Right cardiac atrium (tissue), 5 donors: Measurements from ENCODE around the gene ACSS1. TPM values are rescaled to one million over a fixed set of nuclear protein-coding genes. Genes with fewer than 3 reads are reported as not detected.

ENCODE experiments used
- ATAC-seq, 2 donors: fragments of 200-7000 bp; cut with Tn5 transposase; one replicate each; pipeline versions ENCODE4 v1.8.0 to v1.9.1; 2020; ENCODE audit warnings: moderate library complexity in 2 of 2, mild to moderate bottlenecking in 1 of 2
- DNase-seq, 3 donors: peaks; one replicate each; pipeline ENCODE4 v3.0.0-alpha.2; 2020
- H3K27ac ChIP-seq: one replicate; pipeline ENCODE4 v1.5.1; 2013; ENCODE audit warnings: mild to moderate bottlenecking, low read length, control low read depth, moderate library complexity
- H3K27me3 ChIP-seq: one replicate; pipeline ENCODE4 v1.6.1; 2013; ENCODE audit not compliant: control insufficient read depth, insufficient read depth
- H3K4me1 ChIP-seq: one replicate; pipeline ENCODE4 v1.6.1; 2013; ENCODE audit warnings: low read length; ENCODE audit not compliant: control insufficient read depth, insufficient read depth
- H3K4me3 ChIP-seq: one replicate; pipeline ENCODE4 v1.5.1; 2013; ENCODE audit warnings: low read length, control low read depth
- H3K9me3 ChIP-seq: one replicate; pipeline ENCODE4 v1.6.1; 2013; ENCODE audit warnings: low read length; ENCODE audit not compliant: control insufficient read depth
- WGBS: extraction: QIAGEN DNeasy Blood & Tissue Kit; methylation state at CpG from one replicate; pipeline ENCODE4 v1.1.7; 2013; 5-methylcytosine and 5-hydroxymethylcytosine counted together
- intact Hi-C, 4 donors: fragments of 100-400 bp; cut with DNase I; formaldehyde crosslinking; loops; one replicate each; pipeline versions ENCODE4 v1.11.0 to v1.14.0; 2022 to 2023
- polyA plus RNA-seq: library from polyadenylated mRNA; stranded (reverse); fragments of 200-250 nt; gene quantifications from one replicate; pipeline ENCODE4 v1.2.3, GENCODE V29; 2013
- total RNA-seq, 4 donors: library from RNA; stranded (reverse); fragmentation: NEBNext Ultra II Directional; extraction: Animal tissue kit (Norgen Biotek cat#: 25700); gene quantifications; one replicate each; pipeline ENCODE4 v1.2.1, GENCODE V29; 2021
- donor health status: healthy with polysubstance abuse.
- donor health status: DM: no; HTN: yes; CAD: no.
- donor health status: DM: no; HTN: no; CAD: no.
- donor health status: DM: no; HTN: yes; CAD: no; lungs with severe emphysema.
- donor health status: DM: yes; HTN: yes; CAD: no.

ACSS1 gene
- total and polyA plus RNA-seq, 5 donors: 14.8 to 61.8 (median 32.5) TPM

DNA sequence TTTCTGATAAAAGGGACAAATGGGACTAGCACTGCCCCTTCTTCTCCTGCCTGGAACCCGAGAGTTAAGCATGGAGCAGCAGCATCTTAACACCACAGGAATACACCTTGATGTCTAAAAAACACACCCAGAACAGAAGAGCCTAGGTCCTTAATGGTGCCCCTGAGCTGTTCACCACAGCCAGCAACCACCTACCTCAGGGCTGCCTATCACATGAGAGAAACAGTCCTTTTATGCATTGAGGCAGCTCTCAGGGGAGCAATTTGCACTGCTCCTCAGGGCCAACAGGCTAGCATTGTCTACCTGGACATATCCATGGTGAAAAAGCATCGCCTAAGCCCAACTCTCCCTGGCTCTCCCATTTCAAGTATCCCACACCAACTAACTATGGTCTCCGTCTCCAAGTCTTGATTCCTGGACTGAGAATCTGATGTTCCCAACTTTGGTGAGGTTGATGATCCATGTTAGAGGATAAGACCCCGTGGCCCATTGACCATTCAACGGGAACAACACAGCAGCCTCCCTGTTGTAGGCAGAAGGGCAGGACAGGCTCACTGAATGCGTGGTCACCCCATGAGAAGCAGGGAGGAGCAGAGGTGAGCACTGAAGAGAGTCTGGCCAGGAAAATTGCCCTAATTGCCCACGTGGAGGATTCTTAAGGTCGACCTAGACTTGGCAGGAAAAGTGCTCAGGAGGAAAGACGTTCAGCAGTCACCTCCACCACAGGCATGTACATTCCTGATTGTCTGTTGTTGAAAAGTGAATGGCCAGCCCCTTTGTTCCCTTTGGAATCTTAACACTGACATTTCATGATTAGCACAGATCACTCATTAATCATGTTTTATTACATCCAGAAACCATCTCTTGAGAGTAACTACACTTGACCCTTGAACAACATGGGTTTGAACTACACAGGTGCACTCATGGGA, 61.2 kb downstream of the ACSS1 start:
- no peak overlapping the region for H3K27ac ChIP-seq
- H3K27me3 ChIP-seq: no peaks in the 10 kb centered on the region
- WGBS: 74% methylated on average over 9 of the region's 9 CpGs
- no peak for ATAC-seq
- no peaks in the 10 kb centered on the region for H3K9me3 ChIP-seq
- intact Hi-C loops: loop anchor here (2.0 to 10.0 kb wide), 4 partner anchors 68 to 408 kb away; partner anchors contain the start of genes ENTPD6 (in 1 of the 4) and GINS1 (in 1 of the 4)
- no peak for DNase-seq
- peaks cover 10% of the 10 kb centered on the region for H3K4me1 ChIP-seq
- no peak overlapping the region for H3K4me3 ChIP-seq

GRCh38 chr20:24995741-24996448, 62.0 kb downstream of the ACSS1 start:
- no peaks in the 10 kb centered on the region for H3K9me3 ChIP-seq
- ATAC-seq: no peak
- H3K27ac ChIP-seq: peak overlapping the region; percentile 53
- WGBS: 75% methylated on average over 9 of the region's 9 CpGs
- intact Hi-C loops: loop anchor here (1.0 to 10.0 kb wide), 6 partner anchors 69 to 409 kb away; partner anchors contain the start of genes ENTPD6 (in 1 of the 4) and GINS1 (in 1 of the 4)
- DNase-seq: no peak
- peaks cover 10% of the 10 kb centered on the region for H3K4me1 ChIP-seq
- H3K4me3 ChIP-seq: no peak overlapping the region
- H3K27me3 ChIP-seq: no peaks in the 10 kb centered on the region

DNA sequence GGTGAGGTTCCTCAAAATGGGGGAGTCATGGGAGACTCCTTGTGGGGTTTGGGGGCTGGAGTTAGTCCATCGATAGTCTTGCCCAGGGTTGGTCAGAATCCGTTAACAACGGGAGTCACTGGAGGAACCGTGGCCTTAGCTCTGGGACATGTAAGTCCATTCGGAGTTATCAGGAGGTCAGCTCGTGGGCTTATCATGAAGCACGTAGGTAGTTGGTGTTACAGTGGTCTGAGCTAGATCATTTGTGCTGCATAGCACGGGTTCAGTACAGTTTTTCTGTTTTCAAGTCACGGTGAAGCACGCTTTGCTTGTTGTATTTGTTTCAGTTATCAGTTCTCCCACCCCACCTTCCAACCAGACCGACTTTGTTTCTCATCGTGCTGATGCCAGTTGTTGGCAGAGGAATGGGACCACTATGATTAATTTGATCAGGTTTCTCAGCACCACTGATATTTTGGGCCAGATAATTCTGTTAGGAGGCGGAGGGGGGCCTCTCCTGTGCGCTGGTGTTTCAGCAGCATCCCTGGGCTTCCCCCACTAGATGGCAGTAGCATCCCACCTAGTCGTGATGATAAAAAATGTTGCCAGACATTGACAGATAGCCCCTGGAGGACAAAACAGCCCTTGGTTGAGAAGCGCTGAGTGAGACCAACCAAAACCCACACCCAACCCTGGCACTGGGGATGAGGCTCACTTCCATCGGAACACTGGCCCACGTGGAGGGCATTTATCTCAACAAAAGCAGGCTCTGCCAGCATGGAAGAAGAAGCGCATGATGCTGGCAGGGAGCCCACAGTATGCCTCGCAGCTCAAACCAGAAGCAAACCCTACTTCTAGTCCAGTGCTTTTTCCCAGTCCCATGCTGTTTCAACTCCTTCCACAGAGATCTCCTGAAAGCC, 63.2 kb downstream of the ACSS1 start:
- Histone ChIP-seq H3K27ac (peak overlapping the region; percentile 57), H3K27me3 (no peaks in the 10 kb centered on the region), H3K4me3 (no peak overlapping the region), H3K9me3 (no peaks in the 10 kb centered on the region), H3K4me1 (peaks cover 10% of the 10 kb centered on the region)
- 34% methylated on average over 20 of the region's 20 CpGs for WGBS
- peak; percentile 64 to 72 for ATAC-seq
- intact Hi-C loops: loop anchor here (1.0 to 10.0 kb wide), 6 partner anchors 71 to 413 kb away; partner anchors contain the start of genes GINS1 (in 2 of the 4) and ENTPD6 (in 1 of the 4)
- DNase-seq: peak; percentile 78 to 92 (median 89)

- ATAC-seq (no peak), DNase-seq (no peak)
- Histone ChIP-seq H3K4me1 (peaks cover 9% of the 10 kb centered on the region), H3K27ac (no peak overlapping the region), H3K9me3 (no peaks in the 10 kb centered on the region), H3K27me3 (no peaks in the 10 kb centered on the region), H3K4me3 (no peak overlapping the region)
- WGBS: 83% methylated on average over 1 of the region's 1 CpG
- intact Hi-C loops: loop anchor here (1.0 to 10.0 kb wide), 5 partner anchors 71 to 413 kb away; partner anchors contain the start of genes GINS1 (in 2 of the 4) and ENTPD6 (in 1 of the 4)
These were observed 63.8 kb downstream of the ACSS1 start for GRCh38 chr20:24994186-24994465.

DNA sequence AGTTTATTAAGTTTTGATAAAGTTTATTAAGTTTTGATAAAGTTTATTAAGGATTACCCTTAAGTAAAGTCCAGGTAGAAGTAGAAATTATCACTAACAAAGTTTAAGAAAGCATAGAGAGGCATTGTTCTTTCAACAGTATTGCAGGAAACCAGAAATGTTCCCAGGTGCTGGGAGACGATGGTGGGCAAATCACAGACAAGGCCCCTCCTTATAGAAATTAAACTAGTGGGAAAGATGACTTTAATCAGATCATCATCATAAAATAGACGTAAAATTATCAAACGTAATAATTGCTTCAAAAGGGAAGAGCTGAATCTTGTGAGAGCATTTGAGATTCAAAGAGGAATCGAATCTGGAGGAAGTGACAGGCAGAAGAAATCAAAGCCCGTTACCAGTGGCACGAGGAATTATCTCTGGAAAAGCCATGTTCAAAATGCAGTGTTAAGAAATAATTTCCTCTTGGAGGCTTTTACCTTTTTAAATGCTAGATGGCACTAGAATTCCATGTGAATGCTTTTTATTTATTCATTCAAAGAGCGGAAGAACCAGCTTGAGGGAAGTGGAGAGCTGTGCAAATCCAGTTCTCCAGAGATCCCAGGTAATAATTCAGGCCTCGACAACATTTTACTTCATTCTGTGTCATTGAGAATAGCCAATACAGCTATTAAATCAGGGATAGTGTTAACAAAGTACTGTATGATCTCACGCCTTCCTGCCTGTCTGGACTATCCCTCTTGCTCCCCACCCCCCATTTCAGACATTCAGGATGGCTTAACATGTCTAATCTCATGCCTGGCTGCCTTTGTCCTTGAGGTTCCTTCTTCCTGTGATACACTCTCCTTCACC, 64.4 kb downstream of the ACSS1 start:
- H3K9me3 ChIP-seq: no peaks in the 10 kb centered on the region
- H3K27ac ChIP-seq: no peak overlapping the region
- peaks cover 7% of the 10 kb centered on the region for H3K4me1 ChIP-seq
- WGBS: 29% methylated on average over 9 of the region's 9 CpGs
- H3K27me3 ChIP-seq: no peaks in the 10 kb centered on the region
- no peak for ATAC-seq
- intact Hi-C loops: loop anchor here (1.0 to 10.0 kb wide), 5 partner anchors 72 to 414 kb away; partner anchors contain the start of genes GINS1 (in 2 of the 4) and ENTPD6 (in 1 of the 4)
- H3K4me3 ChIP-seq: peak overlapping the region; percentile 76
- DNase-seq: no peak

DNA sequence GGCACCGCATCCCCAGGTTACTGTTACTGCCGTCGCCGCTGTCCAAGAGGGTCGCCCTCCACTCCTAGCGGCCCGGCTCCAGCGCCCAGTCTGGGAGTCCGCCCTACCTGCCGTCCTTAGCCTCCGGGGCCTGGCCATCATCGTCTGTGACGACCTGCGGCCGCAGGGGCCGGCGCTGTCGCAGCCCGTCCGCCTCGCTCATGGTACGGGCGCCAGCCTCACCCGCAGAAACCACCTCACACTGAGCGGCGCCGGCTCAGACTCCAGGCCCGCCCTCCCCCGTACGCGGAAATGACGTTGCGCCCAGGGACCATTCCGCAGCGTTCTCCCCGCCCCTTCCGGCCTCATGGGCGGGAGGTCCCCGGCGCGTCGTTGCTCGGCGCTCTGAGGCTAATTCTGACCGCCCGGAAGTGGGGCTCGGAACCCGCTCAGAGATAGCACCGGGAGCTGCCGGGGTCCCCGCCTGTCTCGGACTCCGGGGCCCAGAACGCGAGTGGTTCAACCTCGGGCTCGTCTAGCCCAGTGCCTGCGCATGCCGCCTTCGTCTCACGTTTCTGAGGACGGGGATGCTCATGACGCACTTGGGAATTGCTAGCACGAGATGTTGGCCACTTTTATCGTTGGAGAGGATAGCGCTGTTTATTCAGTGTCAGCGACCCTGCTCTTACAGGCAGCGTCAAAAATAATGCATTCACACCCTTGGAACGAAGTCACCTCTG, 65.3 kb downstream of the ACSS1 start, which contains the start of gene APMAP:
TSS of gene APMAP (minus strand) at position 265 of the 719 bp plus-strand sequence. CDS start at position 202, 63 bp downstream.
- Histone ChIP-seq H3K27ac (peak within 1 kb of the TSS; percentile 98), H3K4me1 (no peaks in the 10 kb centered on the region), H3K9me3 (no peaks in the 10 kb centered on the region), H3K27me3 (no peaks in the 10 kb centered on the region), H3K4me3 (peak within 1 kb of the TSS; percentile 76)
- ATAC-seq: peak; percentile 97 to 98
- DNase-seq: peak; percentile 97 to 99 (median 98)
- whole genome bisulfite sequencing: under 1% methylated on average over 69 of the region's 69 CpGs
- intact Hi-C loops: loop anchor here in 3 of 4 donors (5.0 to 10.0 kb wide), 3 partner anchors 202 to 415 kb away; partner anchors contain the start of genes GINS1 (in 2 of the 3) and ENTPD6 (in 1 of the 3)

- ATAC-seq: peak; percentile 22 to 45
These were observed 65.9 kb downstream of the ACSS1 start for GRCh38 chr20:24991897-24992486.

GRCh38 chr20:24990810-24991252, 67.1 kb downstream of the ACSS1 start:
- no peaks in the 10 kb centered on the region for H3K4me1 ChIP-seq
- 90% methylated on average over 2 of the region's 2 CpGs for WGBS
- H3K27me3 ChIP-seq: no peaks in the 10 kb centered on the region
- H3K9me3 ChIP-seq: no peaks in the 10 kb centered on the region
- no peak overlapping the region for H3K27ac ChIP-seq
- intact Hi-C loops: loop anchor here in 3 of 4 donors (5.0 to 10.0 kb wide), 3 partner anchors 204 to 416 kb away; partner anchors contain the start of genes GINS1 (in 2 of the 3) and ENTPD6 (in 1 of the 3)
- H3K4me3 ChIP-seq: peak overlapping the region; percentile 25
- DNase-seq (no peak), ATAC-seq (no peak)

More at GRCh38 chr20:24991897-24992486, 65.9 kb downstream of the ACSS1 start:
- intact Hi-C loops: loop anchor here in 3 of 4 donors (5.0 to 10.0 kb wide), 3 partner anchors 203 to 415 kb away; partner anchors contain the start of genes GINS1 (in 2 of the 3) and ENTPD6 (in 1 of the 3)
- peak; percentile 29 to 76 (median 71) for DNase-seq
- Histone ChIP-seq H3K27me3 (no peaks in the 10 kb centered on the region), H3K27ac (peak overlapping the region; percentile 84), H3K9me3 (no peaks in the 10 kb centered on the region), H3K4me3 (peak overlapping the region; percentile 76), H3K4me1 (no peaks in the 10 kb centered on the region)
- WGBS: under 1% methylated on average over 36 of the region's 36 CpGs
